Medulla oblongata (tissue), 1 donor: ENCODE data around the gene EEPD1.
"Not testable (repeated sequence)": the region's sequence is repeated elsewhere in the genome, so short reads cannot be mapped to it uniquely, and the experiment has no call there.

Experiments used
- DNase-seq: peaks from one replicate; pipeline ENCODE4 v3.0.0-alpha.2; 2015; ENCODE audit errors: extremely low spot score

EEPD1 gene

DNA sequence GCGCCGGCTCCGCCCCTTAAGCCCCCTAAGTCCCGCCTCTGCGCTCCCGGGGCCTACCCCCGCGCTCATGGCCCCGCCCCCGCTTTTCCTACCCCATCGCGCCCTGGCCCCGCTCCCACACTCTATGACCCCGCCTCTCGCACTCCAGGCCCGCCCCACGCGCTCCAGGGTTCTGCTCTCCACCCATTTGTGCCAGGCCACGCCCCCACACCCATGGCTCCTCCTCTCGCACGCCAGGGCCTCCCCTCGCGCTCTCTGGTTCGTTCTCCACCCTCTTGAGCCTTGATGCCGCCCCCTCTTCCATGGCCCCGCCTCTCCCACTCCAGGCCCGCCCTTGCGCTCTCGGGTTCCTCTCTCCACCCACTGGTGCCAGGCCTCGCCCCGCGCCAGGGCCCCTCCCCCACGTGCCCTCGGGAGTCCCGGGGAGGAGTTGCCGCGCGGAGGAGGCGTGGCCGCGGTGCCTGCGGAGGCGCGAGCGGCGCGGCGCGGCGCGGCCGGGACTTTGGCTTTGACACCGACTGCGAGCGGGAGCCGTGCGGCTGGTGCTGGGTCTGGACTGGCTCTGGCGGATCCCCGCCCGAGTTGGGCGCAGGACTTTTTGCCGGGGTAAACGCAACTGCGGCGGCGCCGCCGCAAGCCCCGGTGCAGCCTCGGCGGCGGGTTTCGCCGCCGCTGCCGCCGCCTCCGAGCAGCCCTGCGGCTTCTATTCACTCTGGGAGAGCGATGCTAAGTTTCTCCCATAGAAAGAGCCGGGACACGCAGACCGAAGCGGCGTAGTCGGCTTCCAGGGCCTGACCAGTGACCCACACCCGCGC is at the start of gene EEPD1:
Gene EEPD1, plus strand, starts transcription at position 499 of the 815 bp plus-strand sequence. CDS start 1,071 bp downstream, outside the sequence.
- DNase-seq, result peak; percentile 100

GRCh38 chr7:36103837-36104561 is 49.1 kb upstream of the EEPD1 start:
- DNase-seq, result no peak

- DNase-seq, result not testable (repeated sequence)
Measured at GRCh38 chr7:36106972-36107908, 45.8 kb upstream of the EEPD1 start.

DNA sequence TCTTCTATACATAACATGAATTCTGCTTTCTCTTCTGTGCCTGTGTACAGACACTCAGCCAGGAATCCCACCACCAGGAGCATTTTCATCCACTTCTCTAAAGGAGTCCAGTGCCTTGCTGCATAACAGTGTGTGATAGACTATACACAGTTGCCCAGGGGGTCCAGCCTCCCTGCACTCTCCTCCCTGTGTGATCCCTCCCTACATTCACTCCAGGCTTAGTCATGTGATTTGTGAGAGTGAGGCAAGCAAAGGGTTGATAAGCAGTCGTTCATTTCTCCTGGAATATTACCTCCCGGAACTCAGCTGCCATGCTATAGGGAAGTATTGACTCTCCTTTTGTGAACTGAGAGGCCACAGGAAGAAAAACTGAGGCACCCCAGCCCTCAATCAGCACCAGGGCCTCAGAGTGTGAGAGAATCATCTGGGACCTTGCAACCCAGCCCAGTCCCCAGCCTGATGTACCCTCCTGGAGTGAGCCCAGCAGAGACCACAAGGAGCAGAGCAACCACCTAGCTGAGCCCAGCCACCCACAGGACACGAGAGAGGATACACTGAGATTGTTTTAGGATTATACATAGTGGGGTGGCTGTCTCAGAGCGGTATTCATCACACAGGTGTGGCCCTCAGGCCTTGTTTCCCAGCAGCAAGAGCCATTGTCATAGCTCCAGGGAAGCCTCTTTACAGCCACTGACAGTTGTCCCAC is 45.0 kb upstream of the EEPD1 start:
- no peak for DNase-seq

GRCh38 chr7:36109013-36109627 is 43.9 kb upstream of the EEPD1 start:
- no peak for DNase-seq

GRCh38 chr7:36110584-36110983 is 42.5 kb upstream of the EEPD1 start:
- DNase-seq, result no peak

DNA sequence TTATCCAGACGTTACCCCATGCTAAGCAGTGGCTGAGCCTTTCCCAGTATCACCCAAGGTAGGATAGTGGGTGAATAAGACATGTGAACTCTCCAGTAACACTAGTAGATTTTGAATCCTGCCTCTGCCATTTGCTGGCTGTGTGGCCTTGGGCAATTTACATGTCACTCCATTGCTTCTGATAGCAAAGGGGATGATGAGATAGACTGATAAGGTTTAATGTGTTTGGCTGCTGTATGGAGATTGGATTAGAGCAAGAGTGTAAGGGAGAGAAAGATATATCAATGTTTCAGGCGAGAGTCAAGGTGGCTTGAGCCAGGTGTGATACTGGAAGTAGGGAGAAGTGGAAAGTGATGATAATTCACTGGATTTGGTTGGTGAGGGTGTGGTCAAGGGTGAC is 40.1 kb upstream of the EEPD1 start:
- no peak for DNase-seq

- no peak for DNase-seq
Measured at GRCh38 chr7:36114355-36114754, 38.7 kb upstream of the EEPD1 start.

GRCh38 chr7:36115448-36116321 is 37.4 kb upstream of the EEPD1 start:
- peak; percentile 25 for DNase-seq

DNA sequence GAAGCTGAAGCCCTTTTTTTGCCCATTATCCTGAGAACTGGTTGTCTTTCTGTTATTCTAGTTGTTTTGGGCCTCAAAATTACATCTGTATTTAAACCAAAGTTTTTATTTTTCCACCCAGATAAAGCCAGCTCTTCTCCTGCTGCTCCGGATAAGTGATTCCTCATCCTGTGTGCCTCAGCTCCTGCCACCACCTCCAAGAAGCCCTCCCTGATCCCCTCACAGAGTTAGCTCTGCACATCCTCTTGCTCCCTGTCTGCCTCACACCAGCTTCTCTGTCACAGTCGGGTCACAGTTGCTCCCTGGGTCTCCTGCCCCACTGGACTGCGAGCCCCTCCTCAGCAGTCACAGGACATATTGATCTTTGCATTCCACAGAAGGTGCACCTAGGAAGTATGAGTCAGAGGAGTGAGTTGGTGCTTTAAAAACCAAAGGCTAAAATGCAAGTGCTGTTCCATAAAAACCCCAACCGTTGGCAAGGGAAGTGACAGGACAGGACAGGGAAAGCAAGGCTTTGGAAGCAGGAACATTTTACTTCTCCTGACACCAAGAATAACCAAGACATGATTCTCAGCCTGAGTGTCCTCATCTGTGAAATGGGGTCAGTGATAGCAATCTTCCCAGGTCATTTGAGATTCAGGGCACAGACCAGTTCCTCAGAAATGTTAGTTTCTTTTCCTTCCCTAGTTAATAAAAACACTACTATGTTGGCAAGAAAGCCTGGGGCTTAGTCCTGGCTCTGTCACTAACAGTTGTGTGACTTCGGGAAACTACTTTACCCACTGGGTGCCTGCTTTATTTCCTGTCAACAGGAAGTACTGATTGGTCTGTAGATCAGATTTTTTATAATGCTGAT is 36.5 kb upstream of the EEPD1 start:
- no peak for DNase-seq

DNA sequence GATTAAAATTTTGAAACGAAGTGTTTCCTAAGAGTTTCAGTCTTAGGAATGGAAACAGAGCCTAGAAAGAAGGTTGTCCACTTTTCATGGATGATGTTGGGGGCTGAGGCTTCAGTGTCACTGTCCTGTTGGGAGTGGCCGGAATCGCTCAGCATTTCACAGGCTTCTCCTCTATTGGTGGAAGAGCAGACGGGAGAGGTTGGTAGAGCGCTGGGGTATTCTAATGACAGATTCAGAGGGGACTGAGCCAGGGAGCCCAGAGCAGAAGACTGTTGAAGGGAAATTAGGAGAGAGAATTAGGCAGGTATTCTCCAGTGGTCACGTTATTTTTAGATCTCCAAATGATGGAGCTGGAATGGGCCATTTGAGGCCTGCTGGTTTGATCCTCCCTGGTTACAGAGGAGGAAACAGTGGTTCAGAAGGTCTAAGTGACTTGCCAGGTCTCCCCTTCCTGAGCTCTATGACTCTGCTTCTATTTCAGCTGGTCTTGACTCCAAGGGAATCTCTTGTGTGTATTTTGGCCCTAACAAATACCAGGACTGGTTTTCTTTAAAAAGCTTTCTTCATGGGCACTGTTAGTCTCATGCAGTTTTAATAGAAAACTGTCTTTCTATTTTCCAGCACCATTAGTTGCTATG is 35.7 kb upstream of the EEPD1 start:
- no peak for DNase-seq

DNA sequence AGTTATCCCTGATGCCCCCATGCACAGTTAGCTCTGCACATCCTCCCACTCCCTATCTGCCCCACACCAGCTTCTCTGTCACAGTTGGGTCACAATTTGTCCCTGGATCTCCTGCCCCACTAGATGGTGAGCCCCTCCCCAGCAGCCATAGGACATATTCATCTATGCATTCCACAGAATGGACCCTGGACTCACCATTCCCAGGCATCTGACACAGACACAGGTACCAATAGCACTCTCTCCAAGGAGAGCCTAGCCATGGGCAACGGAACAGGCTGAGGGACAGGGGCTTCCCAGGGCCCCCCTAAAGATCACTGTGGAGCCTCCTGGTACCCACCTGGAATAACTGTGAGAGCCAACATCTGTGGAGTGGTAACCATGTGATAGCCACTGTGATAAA is 34.7 kb upstream of the EEPD1 start:
- no peak for DNase-seq

DNA sequence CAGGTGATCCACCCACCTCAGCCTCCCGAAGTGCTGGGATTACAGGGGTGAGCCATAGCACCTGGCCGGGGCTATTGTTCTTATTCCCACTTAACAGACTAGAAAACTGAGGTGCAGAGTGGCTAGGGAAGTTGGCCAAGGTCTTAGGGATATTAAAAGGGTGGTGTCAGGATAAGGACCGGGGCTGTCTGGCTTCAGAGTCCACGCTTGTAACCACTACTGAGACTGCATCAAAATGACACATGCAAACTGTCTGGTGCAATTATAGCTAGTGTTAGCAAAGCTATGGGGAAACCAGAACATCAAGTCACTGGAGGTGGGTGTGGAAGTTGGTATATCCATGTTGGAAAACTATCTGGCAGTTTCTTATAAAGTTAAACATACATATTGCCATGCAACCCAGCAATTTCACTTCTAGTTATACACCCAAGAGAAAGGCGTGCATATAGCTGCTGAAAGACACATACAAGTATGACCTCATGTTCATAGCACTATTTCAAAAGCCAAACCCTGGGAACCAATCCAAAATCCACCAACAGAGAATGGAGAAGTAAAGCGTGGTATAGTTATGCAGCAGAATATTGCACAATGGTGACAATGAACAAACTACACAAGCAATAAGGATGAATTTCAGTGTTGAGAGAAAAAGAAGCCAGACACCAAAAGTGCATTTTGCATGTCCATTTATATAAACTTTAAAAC is 33.9 kb upstream of the EEPD1 start:
- DNase-seq, result peak; percentile 69

DNA sequence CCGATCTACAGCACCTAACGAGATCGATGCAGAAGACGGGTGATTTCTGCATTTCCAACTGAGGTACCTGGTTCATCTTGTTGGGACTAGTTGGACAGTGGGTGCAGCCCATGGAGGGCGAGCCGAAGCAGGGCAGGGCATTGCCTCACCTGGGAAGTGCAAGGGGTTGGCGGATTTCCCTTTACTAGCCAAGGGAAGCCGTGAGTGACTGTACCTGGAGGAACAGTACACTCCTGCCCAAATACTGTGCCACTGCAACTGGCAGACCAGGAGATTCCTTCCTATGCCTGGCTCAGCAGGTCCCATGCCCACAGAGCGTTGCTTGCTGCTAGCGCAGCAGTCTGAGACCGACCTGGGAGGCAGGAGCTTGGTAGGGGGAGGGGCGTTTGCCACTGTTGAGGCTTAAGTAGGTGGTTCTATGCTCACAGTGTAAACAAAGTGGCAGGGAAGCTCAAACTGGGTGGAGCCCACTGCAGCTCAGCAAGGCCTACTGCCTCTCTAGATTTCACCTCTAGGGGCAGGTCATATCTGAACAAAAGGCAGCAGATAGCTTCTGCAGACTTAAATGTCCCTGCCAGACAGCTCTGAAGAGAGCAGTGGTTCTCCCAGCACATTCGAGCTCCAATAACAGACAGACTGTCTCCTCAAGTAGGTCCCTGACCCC is 32.9 kb upstream of the EEPD1 start:
- DNase-seq, result not testable (repeated sequence)

DNA sequence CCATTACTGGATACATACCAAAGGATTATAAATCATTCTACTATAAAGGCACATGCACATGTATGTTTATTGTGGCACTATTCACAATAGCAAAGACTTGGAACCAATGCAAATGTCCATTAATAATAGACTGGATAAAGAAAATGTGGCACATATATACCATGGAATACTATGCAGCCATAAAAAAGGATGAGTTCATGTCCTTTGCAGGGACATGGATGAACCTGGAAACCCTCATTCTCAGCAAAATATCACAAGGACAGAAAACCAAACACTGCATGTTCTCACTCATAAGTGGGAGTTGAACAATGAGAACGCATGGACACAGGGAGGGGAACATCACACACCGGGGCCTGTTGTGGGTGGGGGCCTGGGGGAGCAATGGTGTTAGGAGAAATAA is 27.4 kb upstream of the EEPD1 start:
- DNase-seq, result not testable (repeated sequence)

DNA sequence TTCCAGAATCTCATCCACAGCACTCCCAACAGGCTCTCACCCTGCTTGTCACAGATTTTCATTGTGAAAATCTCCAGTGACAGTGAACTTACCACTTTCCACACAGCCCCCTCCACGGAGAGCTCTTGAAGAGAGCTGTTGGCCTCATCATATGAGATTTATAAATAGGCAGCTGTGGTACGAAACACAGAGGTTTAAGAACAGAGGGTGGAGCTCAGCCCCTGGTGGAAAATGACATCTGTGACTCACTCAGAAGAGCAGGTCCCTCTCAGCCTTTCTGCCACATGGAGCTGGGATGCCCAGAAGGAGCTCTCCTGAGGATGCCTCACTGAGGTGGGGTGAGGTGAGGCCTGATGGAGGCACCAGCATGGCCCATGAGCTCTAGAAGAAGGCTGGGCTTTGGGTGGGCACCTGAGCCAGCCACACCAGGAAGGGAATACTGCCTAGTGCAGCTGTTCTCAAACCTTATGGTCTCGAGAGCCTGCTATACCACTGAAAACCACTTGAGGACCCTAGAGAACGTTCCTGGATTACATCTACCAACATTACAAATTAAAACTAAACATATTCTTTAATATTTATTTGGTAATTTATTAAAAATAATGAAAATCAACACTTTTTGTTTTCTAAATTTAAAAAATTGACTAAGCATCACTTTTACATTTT is 25.8 kb upstream of the EEPD1 start:
- peak; percentile 33 for DNase-seq
